Measurements from ENCODE around the gene GPR35. TPM values are rescaled to one million over a fixed set of nuclear protein-coding genes. Genes with fewer than 3 reads are reported as not detected.

Gene GPR35
- total and polyA plus RNA-seq, 2 donors (not counting 1 experiment from before 2014, with no cell fraction given): 1.2 TPM; not detected in 1

GRCh38 chr2:240585101-240585500 is 40.2 kb upstream of the GPR35 start:
- H2AFZ ChIP-seq (ENCODE audit: low read length): no peak overlapping the region
- H3K27me3 ChIP-seq (ENCODE audit: control insufficient read depth, insufficient read depth, low read length): no peaks in the 10 kb centered on the region
- H3K36me3 ChIP-seq (ENCODE audit: control insufficient read depth, insufficient read depth, low read length): peaks cover 1% of the 10 kb centered on the region
- H3K4me1 ChIP-seq (ENCODE audit: control insufficient read depth, extremely low read depth, insufficient read depth, low read length): peaks cover 13% of the 10 kb centered on the region
- H3K27ac ChIP-seq (ENCODE audit: insufficient read depth, low read length): peak overlapping the region; percentile 83
- peak overlapping the region; percentile 61 to 83 (median 82) for H3K4me3 ChIP-seq (replicated peaks in 1 of 4; ENCODE audit: control extremely low read depth in 1 of 4, insufficient read depth in 1 of 4, low read depth in 3 of 4, low read length in 4 of 4)
- H3K9me3 ChIP-seq (ENCODE audit: control insufficient read depth, insufficient read depth, low read depth, low read length): no peaks in the 10 kb centered on the region
- peak overlapping the region; percentile 94 for H3K4me2 ChIP-seq (ENCODE audit: extremely low read depth, insufficient read depth, low read length)
- H4K20me1 ChIP-seq (ENCODE audit: control insufficient read depth, extremely low read depth, insufficient read depth, low read length): no peaks in the 10 kb centered on the region
- no peak for TF ChIP-seq EZH2 (IDR thresholded peaks at IDR 0.05; ENCODE audit: low read length, missing control alignments)
- TF ChIP-seq CTCF (conservative IDR thresholded peaks at IDR 0.05 in 1 of 2, IDR thresholded peaks at IDR 0.05 in 1 of 2; ENCODE audit: low read depth in 1 of 2, low read length in 2 of 2): no peak
- DNase-seq (ENCODE audit: low read depth in 2 of 2): no peak
- H3K79me2 ChIP-seq (ENCODE audit: control insufficient read depth, insufficient read depth, low read length): peaks cover 53% of the 10 kb centered on the region
- peak overlapping the region; percentile 93 for H3K9ac ChIP-seq (ENCODE audit: insufficient read depth, low read length)

GRCh38 chr2:240585681-240586197 is 39.5 kb upstream of the GPR35 start:
- peaks cover 53% of the 10 kb centered on the region for H3K79me2 ChIP-seq (ENCODE audit: control insufficient read depth, insufficient read depth, low read length)
- no peak overlapping the region for H2AFZ ChIP-seq (ENCODE audit: low read length)
- no peak for TF ChIP-seq EZH2 (IDR thresholded peaks at IDR 0.05; ENCODE audit: low read length, missing control alignments)
- no peak for TF ChIP-seq CTCF (conservative IDR thresholded peaks at IDR 0.05 in 1 of 2, IDR thresholded peaks at IDR 0.05 in 1 of 2; ENCODE audit: low read depth in 1 of 2, low read length in 2 of 2)
- H3K9ac ChIP-seq (ENCODE audit: insufficient read depth, low read length): peak overlapping the region; percentile 93
- peaks cover 12% of the 10 kb centered on the region for H3K4me1 ChIP-seq (ENCODE audit: control insufficient read depth, extremely low read depth, insufficient read depth, low read length)
- no peaks in the 10 kb centered on the region for H3K27me3 ChIP-seq (ENCODE audit: control insufficient read depth, insufficient read depth, low read length)
- H3K36me3 ChIP-seq (ENCODE audit: control insufficient read depth, insufficient read depth, low read length): peaks cover 1% of the 10 kb centered on the region
- no peak for DNase-seq (ENCODE audit: low read depth in 2 of 2)
- H3K4me3 ChIP-seq (replicated peaks in 1 of 4; ENCODE audit: control extremely low read depth in 1 of 4, insufficient read depth in 1 of 4, low read depth in 3 of 4, low read length in 4 of 4): peak overlapping the region; percentile 61 to 83 (median 82)
- peak overlapping the region; percentile 94 for H3K4me2 ChIP-seq (ENCODE audit: extremely low read depth, insufficient read depth, low read length)
- H4K20me1 ChIP-seq (ENCODE audit: control insufficient read depth, extremely low read depth, insufficient read depth, low read length): no peaks in the 10 kb centered on the region
- peak overlapping the region; percentile 83 for H3K27ac ChIP-seq (ENCODE audit: insufficient read depth, low read length)
- H3K9me3 ChIP-seq (ENCODE audit: control insufficient read depth, insufficient read depth, low read depth, low read length): no peaks in the 10 kb centered on the region

GRCh38 chr2:240586198-240586918 is 38.9 kb upstream of the GPR35 start, which contains the start of gene CAPN10:
Gene CAPN10, plus strand, starts transcription at chr2:240586734. Its CDS starts 178 bp downstream, at chr2:240586912.
- no peak for TF ChIP-seq EZH2 (IDR thresholded peaks at IDR 0.05; ENCODE audit: low read length, missing control alignments)
- no peak for TF ChIP-seq CTCF (conservative IDR thresholded peaks at IDR 0.05 in 1 of 2, IDR thresholded peaks at IDR 0.05 in 1 of 2; ENCODE audit: low read depth in 1 of 2, low read length in 2 of 2)
- Histone ChIP-seq H3K9me3 (ENCODE audit: control insufficient read depth, insufficient read depth, low read depth, low read length) (no peaks in the 10 kb centered on the region), H3K79me2 (ENCODE audit: control insufficient read depth, insufficient read depth, low read length) (peaks cover 53% of the 10 kb centered on the region), H3K4me3 (replicated peaks in 1 of 4; ENCODE audit: control extremely low read depth in 1 of 4, insufficient read depth in 1 of 4, low read depth in 3 of 4, low read length in 4 of 4) (peak within 1 kb of the TSS; percentile 61 to 83 (median 82)), H3K4me1 (ENCODE audit: control insufficient read depth, extremely low read depth, insufficient read depth, low read length) (peaks cover 12% of the 10 kb centered on the region), H3K27me3 (ENCODE audit: control insufficient read depth, insufficient read depth, low read length) (no peaks in the 10 kb centered on the region), H3K9ac (ENCODE audit: insufficient read depth, low read length) (peak within 1 kb of the TSS; percentile 93), H3K4me2 (ENCODE audit: extremely low read depth, insufficient read depth, low read length) (peak within 1 kb of the TSS; percentile 98), H4K20me1 (ENCODE audit: control insufficient read depth, extremely low read depth, insufficient read depth, low read length) (no peaks in the 10 kb centered on the region), H3K27ac (ENCODE audit: insufficient read depth, low read length) (peak within 1 kb of the TSS; percentile 83), H3K36me3 (ENCODE audit: control insufficient read depth, insufficient read depth, low read length) (peaks cover 1% of the 10 kb centered on the region), H2AFZ (ENCODE audit: low read length) (peak within 1 kb of the TSS; percentile 87)
- DNase-seq (ENCODE audit: low read depth in 2 of 2): peak; percentile 93
